GM18519 (cell line): Measurements from ENCODE around the gene OXCT1.
"Not testable (repeated sequence)": the region's sequence is repeated elsewhere in the genome, so short reads cannot be mapped to it uniquely, and the experiment has no call there.

Source experiments
- ATAC-seq: cut with Tn5 transposase; IDR thresholded peaks from one replicate; pipeline ENCODE4 v1.9.1; 2021; ENCODE audit warnings: mild to moderate bottlenecking, moderate library complexity; ENCODE audit not compliant: unreplicated experiment, low FRiP score

OXCT1 gene

DNA sequence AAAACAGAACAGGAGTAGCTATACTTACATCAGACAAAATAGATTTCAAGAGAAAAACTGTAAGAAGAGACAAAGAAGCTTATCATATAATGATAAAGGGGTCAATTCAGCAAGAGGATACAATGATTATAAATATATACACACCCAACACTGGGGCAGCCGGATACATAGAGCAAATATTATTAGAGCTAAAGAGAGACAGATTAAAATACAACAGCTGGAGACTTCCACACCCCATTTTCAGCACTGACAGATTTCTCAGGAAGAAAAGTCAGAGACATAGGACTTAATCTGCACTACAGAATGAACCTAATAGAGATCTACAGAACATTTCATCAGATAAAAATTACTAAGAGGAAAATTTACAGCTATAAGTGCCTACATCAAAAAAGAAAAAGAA, 35.7 kb downstream of the OXCT1 start:
- no peak for ATAC-seq

DNA sequence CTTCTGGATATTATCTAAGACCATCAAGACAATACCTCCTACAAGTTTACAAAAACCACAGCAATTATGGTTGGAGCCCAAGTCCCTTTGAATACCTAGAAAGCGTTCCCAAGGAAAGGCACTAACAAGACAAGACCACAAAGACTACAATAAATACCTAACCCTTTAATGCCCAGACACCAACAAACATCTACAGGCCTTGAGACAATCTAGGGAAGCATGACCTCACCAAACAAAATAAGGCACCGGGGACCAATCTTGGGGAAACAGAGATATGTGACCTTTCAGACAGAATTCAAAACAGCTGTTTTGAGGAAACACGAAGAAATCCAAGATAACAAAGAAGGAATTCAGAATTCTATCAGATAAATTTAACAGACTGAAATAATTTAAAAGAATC, 37.8 kb downstream of the OXCT1 start:
- ATAC-seq: no peak

DNA sequence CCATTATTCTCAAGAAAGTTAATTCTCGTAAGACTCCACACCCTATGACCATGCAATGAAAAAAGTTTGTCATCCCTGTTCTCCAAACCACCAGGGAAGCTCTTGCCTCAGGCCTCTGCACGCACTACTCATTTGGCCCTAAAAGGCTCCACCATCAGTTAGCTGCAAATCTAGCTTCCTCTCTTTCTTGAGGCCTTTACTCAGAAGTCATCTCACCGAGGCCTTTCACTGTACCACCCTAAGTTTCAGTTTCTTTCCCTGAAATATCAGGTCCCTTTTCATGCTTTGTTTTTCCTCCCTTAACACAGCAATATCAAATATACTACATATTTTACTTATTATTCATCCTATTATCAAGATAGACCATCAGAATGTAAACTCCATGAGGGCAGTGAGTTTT, 39.1 kb downstream of the OXCT1 start:
- no peak for ATAC-seq

DNA sequence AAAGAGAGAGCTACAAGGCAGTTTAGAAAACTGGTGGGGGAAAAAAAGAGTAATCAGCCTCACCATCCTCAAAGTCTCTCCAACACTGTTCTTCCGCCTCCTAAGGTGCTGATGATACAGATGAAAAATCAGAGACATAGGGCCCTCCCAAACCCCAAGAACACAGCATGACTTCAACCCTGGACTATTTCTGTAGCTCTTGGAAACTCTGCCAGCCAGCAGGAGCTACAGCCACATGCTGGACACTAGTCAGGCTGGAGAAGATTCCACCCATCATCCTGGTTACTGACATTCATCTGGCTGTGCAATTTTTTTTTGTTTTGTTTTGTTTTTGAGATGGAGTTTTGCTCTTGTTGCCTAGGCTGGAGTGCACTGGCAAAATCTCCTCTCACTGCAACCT, 42.4 kb downstream of the OXCT1 start:
- ATAC-seq: no peak

DNA sequence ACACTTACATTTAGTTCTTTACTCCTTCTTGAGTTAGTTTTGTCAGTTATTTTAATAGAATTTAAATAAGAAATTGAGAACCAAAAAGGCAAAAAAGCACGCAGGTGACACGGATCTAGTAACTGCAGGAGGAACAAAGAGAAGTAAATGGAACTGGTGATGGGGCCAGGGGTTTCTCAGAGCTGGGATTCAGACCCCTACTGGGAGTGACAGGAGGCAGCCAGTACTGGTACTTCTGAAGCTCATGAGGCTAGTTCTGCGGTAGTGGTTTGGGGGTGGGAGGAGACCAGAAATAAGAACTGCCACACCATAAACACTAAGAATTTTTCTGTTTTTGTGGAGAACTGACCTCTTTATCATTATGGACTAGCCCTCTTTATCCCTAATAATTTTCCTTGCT, 48.2 kb downstream of the OXCT1 start:
- no peak for ATAC-seq

DNA sequence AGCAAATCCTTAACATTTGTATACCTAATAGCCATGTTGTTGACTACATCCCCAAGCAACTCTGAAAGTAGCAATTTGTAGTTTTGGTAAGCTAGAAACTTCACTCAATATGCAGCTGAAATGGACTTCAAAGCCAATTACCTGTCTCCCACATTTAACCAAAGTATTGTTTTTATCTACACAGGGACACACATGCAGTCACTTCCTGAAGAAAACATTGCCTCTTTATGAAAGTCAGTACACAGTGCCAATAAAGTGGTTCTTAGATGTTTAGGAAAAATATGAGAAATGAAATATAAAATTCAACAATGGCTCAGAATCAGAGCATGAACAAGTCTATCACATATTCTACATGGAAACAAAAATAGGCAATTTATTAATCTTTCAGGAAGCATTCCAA, 49.2 kb downstream of the OXCT1 start:
- no peak for ATAC-seq

DNA sequence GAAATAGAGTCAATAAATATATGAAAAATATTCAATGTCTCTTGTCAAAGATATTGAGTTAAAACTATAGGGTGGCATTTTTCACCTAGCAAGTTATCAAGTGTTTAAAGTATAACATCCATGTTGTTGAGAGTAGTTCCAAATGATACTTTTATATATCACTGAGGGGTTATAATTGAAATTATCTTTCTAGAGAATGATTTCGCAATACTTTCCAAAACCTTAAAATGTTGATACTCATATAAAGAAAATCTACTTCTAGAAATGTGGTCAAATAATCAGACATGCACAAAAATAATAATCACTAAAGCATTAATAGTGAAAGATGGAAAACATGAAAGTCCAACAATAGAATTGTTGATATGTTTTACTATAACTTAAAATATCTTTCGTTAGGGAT, 50.1 kb downstream of the OXCT1 start:
- ATAC-seq: no peak

DNA sequence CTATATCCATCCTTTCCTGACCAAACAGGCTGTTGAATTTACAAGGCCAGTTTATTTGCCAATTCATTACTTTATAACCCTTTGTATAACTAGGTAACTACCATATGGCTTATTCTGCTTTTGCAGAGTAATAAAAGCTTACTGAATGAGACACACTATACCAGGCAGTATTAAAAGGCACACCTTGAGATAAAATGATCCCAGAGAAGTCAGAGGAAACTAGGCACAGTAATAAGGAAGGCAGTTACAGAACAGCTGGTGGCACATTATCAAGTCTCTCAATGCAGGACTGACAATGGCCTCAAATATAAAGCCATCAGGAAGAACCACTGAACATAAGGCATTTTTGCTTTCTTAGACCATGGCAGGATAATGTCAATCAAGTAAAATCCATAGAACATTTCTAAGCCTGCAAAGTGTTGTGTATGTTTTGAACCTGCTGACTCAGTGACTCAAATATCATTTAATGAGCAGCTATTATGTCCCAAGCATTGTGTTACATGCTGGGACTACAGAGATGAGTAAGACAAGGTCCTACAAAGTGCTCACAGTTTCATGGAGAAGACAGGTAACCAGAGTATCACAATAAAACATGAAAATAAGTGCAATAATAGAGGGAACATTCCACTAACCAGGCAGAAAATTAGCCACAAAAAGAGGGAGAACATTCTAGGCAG, 52.5 kb downstream of the OXCT1 start:
- no peak for ATAC-seq

DNA sequence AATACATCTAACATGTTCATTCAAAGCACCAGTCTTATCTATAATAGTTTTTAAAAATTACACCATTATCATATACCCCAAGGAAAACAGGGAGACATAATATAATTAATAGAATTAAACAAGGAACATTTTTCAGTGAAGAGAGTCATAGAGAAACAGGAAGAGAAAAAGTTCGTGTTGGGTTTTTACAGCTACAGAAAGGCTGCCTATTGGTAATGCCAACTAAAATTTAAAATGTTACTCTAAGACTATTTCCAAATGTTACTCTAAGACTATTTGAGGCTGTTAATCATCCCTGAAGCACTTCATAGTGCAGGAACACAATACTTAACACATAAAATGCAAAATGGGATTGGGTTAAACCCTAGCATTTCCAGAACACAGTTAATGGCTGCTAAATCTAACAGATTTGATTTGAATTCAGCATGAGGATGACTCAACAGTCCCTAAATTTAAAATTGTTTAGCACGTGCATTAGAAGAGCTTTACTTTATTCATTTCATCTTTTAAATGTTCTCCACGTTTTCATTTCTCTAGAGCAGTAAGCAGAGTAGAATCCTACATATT, 54.5 kb downstream of the OXCT1 start:
- ATAC-seq: no peak

DNA sequence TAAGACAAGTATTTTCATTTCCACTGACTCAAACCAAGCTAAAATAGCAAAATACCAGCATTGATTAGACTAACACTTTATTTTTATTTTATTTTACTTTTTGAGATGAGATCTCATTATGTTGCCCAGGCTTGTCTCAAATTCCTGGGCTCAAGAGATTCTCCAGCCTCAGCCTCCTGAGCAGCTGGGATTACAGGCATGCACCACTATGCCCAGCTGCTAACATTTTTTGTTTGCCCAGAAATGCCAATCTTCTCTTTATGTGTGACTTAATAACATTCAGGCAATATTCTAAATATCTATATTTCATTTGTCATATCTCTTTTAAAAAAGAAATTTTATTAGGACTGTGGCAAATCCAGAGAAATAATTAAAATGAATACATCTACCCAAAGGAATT, 55.0 kb downstream of the OXCT1 start:
- ATAC-seq: no peak

DNA sequence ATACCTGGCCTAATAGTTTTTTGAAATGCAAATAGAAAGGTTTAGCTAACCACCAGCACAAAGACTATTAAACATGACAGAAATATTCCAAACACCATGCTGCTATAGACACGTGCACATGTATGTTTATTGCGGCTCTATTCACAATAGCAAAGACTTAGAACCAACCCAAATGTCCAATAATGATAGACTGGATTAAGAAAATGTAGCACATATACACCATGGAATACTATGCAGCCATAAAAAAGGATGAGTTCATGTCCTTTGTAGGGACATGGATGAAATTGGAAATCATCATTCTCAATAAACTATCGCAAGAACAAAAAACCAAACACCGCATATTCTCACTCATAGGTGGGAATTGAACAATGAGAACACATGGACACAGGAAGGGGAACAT, 55.9 kb downstream of the OXCT1 start:
- ATAC-seq: not testable (repeated sequence)

DNA sequence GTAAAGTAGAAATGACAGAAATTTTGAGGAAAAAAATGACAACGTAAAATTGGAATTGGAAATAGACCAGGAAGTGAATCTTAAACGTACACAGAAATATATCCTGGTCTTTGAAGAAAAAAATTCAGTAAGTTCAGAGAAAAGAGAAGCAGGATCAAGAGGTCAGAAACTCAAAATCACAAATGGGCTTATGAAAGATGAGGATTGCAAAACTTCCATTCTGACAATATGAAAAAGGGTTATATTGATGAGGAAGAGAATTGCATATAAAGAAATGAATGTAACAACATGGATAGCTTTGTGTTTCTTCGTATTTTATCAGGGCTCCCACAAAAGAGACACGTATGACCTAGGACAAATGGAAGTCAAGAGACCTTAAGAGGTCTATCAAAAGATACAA, 58.1 kb downstream of the OXCT1 start:
- no peak for ATAC-seq

DNA sequence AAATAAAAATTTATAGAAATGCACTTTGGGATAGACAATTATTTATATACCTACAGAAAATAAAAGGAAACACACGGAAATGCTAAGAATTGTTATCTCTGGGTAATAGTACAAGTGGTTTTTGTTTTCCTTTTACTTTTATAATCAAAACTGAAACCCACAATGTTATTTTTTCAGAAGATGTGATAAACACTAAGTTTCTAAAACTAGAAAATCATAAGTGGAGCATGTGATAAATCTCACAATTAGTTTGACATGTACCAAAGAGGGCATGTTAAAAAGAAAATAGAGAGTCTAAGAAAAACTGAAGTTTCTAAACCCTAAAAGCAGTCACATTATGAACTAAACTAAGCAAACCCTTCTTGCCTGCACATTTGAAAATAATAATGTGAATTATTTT, 61.1 kb downstream of the OXCT1 start:
- no peak for ATAC-seq

DNA sequence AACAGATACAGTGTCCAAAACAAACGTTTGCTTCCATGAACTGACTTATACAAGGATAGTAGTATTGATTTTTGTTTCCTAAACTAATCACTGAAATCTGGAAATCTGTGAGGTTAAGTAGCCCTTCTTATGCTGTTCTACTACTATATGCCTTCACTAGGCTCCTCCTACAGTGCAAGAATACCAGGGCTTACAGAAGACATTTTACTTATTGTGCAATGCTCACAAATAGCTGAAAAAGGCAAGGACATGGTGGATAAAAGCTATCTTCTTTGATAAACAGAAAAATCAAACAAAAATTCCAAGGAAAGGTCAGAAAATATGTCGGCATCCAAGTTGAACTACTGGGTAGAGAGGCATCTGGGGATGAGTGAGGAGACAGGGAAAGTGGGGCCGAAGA, 61.9 kb downstream of the OXCT1 start:
- ATAC-seq: no peak

DNA sequence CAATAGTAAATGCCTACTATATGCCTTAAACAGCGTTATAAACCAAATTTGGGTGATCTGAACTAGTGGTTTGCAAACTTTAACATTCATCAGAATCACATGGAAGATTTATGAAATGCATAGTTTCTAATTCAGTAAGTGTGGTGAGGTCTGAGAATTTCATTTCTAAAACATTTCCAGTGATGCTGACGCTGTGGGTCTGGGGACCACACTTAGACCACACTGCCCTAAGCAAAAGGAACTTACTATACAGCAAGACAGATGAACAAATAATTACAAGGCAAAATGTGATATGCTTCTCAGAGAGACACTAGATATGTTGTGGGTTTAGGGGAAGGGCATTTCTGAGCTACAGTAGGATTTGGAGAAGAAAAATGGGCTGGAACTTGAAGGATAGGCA, 72.6 kb downstream of the OXCT1 start:
- ATAC-seq: no peak

DNA sequence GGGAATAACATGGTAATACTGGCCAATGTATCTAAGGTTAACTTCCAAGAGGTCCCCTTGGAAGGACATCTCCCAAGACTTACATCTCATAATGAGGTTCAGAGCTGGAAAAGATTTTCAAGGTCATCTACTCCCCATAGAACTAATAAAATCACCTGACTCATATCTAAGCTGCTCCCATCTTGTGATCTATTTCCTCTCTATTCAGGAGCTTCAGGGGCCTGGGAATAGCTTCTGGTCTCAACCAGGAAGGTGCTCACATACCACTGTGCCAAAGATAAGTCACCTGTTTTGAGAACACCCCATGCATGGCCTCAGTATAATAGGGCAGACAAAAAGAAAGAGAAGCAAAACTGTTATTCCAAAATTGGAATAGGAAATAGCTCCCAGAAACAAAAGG, 74.2 kb downstream of the OXCT1 start:
- ATAC-seq: no peak

DNA sequence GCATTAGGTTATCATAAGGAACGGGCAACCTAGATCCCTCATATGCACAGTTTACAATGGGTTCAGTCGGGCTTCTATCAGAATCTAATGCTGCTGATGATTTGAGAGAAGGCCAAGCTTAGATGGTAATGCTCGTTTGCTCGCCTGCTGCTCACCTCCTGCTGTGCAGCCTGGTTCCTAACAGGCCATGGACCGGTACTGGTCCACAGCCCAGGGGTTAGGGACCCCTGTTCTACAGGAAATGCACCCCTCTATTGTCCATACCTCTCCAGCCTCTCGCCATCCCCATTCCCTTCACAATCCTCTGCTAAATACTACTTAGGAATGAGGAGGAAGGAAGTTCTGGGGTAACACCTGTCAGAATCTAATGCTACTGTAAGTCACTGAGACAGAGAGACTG, 75.1 kb downstream of the OXCT1 start:
- no peak for ATAC-seq

DNA sequence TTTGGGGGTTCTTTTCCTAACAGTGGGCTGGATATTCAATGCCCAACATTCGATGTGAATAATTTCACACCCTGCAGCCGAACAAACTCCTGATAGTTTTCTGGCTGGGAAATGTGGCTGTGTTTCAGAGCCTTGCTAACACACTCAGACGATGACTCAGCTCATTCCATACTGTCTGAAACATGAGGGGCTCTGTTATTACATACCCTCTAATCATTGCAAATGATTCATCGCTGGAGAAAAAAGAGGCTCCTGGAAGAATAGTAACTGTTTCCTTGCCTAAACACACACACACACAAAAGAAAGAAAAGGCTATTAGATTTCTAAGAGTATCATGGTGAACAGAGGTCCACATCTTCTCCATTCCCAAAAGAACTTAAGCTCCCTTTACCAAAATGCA, 75.8 kb downstream of the OXCT1 start:
- ATAC-seq: no peak

DNA sequence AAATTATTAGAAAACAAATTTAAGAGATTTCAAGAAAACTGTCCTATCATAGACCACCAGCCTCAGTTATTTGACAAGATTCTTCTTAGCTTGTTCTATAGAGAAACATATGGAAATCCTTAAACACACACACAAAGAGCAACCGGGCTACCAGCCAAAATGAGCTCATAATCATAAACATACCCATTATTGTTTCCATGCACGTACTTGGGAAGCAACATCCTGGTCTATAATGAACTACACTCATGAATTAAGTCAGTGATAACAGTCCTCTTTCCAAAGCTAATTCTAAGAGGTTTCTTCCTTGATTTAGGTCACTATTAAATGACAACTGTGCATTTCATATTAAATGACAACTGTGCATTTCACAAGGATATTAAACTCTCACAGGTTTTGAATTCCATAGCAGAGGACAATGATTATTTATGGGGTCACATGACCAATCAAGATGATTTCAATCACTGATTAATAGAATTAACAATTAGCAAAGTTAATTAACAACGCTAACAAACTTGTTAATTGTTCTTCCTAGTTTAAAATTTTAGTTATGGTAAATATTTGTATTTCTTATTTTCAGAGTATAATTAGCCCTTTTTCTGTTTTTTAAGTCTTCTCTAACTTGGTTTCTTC, 77.0 kb downstream of the OXCT1 start:
- no peak for ATAC-seq

DNA sequence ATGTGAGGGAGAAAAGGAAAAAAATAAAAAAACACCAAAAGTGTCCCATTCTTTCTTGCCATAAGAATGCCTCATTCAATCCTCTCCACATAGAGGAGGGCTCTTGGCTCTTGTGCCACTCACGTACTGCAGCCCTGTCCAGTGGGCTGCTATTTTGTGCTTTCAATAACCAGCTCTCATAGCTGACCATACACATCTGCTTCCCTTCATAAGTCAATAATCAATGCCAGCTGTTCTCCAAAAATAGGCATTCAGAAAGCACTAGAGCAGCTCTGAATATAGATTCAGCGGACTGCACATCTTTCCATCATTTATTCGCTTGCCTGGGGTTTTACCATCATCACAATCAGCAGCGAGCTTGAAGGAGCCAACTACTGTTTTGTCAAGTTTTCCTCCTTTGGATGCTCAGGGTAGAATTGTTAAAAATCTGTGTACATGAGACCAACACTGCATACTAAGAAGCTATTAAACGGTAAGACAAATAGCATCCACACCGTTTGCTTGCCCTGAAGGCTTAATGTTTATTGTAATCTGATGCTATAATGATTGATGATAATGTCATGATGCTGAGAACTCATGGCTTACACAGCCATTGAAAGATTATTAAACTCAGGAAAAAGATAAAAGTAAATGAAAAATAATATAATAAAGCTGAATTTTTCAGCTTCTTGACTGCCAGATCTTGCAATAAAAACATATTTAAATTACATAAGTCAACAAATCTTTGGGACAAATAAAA, 80.0 kb downstream of the OXCT1 start:
- no peak for ATAC-seq

DNA sequence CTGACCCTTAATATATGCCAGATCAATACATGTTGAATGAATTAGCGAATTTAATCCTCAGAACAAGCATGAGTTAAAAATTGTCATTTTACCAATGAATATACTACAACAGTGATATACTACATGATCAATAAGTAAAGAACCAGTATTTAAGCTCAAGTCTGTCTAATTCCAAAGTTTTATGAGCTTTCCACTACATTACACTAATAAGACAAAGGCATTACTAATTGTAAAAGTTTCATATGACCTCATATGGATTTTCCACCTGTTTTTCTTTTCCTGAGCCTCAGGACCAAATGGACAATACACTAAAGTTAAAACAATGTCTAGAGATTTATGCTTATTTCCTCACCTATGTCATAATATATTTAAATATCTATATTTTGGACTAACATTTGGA, 80.8 kb downstream of the OXCT1 start:
- ATAC-seq: no peak

DNA sequence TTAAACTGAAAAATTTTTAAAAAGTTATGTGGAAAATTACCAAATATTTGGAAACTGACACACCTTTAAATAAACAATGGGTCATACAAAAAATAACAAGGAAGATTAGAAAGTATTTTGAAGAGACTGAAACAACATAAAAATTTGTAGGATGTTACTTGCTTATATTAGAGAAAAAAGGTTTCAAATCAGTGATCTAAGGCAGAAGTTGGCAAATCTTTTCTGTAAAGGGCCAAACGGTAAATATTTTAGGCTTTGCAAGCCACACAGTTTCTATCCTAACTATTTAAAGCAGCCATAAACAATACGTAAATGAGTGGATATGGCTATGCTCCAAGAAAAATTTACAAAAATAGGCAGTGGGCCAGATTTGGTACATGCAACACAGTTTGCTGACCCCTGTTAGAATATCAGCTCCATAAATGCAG, 81.3 kb downstream of the OXCT1 start:
- ATAC-seq: no peak
